DOHH2 (cell line): Measurements from ENCODE around the gene CKMT2.

ENCODE experiments used
- H3F3A ChIP-seq: fragments of 200-600 bp; sonication (generic), shearing (Covaris generic); 2 replicates; pipeline ENCODE4 v1.6.0; 2016; ENCODE audit warnings: antibody characterized with exemption, mild to moderate bottlenecking; ENCODE audit not compliant: control insufficient read depth, insufficient read depth
- H3K27ac ChIP-seq: fragments of 200-600 bp; sonication (generic); 2 replicates; pipeline ENCODE4 v1.5.1; 2014; ENCODE audit warnings: low read depth, mild to moderate bottlenecking, low read length, moderate library complexity
- H3K27me3 ChIP-seq: fragments of 200-600 bp; sonication (generic); 2 replicates; pipeline ENCODE4 v1.6.1; 2014; ENCODE audit warnings: mild to moderate bottlenecking, low read length, mixed read lengths; ENCODE audit not compliant: control insufficient read depth
- H3K36me3 ChIP-seq: fragments of 200-600 bp; sonication (generic); 2 replicates; pipeline ENCODE4 v1.6.1; 2014; ENCODE audit warnings: mild to moderate bottlenecking, low read length, moderate library complexity, mixed read lengths; ENCODE audit not compliant: control insufficient read depth
- H3K4me1 ChIP-seq: fragments of 200-600 bp; sonication (generic); 2 replicates; pipeline ENCODE4 v1.6.1; 2014; ENCODE audit warnings: mild to moderate bottlenecking, low read length, mixed read lengths; ENCODE audit not compliant: control insufficient read depth
- H3K4me2 ChIP-seq: fragments of 200-600 bp; sonication (generic); 2 replicates; pipeline ENCODE4 v1.6.0; 2014; ENCODE audit warnings: mild to moderate bottlenecking, low read length, moderate library complexity
- H3K4me3 ChIP-seq: fragments of 200-600 bp; sonication (generic); 2 replicates; pipeline ENCODE4 v1.5.1; 2014; ENCODE audit warnings: mild to moderate bottlenecking, low read length, mixed read lengths
- H3K79me2 ChIP-seq: fragments of 200-600 bp; sonication (generic); 2 replicates; pipeline ENCODE4 v1.6.1; 2014; ENCODE audit warnings: mild to moderate bottlenecking, low read length, mixed read lengths; ENCODE audit not compliant: control insufficient read depth
- H3K9me2 ChIP-seq: fragments of 200-600 bp; sonication (generic); replicated peaks from 2 replicates; pipeline ENCODE4 v1.6.1; 2014; ENCODE audit warnings: mild to moderate bottlenecking, low read length, mixed read lengths; ENCODE audit not compliant: control insufficient read depth
- H3K9me3 ChIP-seq: fragments of 200-600 bp; sonication (generic); 2 replicates; pipeline ENCODE4 v1.6.1; 2014; ENCODE audit warnings: antibody characterized with exemption, low read length, mixed read lengths; ENCODE audit not compliant: control insufficient read depth, insufficient read depth
- H4K20me1 ChIP-seq: fragments of 200-600 bp; sonication (generic); 2 replicates; pipeline ENCODE4 v1.6.0; 2014; ENCODE audit warnings: low read depth, mild to moderate bottlenecking, antibody characterized with exemption, low read length, moderate library complexity; ENCODE audit not compliant: control insufficient read depth, insufficient read depth
- CTCF ChIP-seq: fragments of 200-600 bp; sonication (generic); IDR thresholded peaks from one replicate; pipeline ENCODE4 v1.5.1; 2014; ENCODE audit warnings: antibody characterized with exemption, mild to moderate bottlenecking, low read depth, low read length; ENCODE audit not compliant: poor library complexity, severe bottlenecking
- EZH2phosphoT487 ChIP-seq: fragments of 200-600 bp; sonication (generic); IDR thresholded peaks from 2 replicates; pipeline ENCODE4 v1.6.1; 2017; ENCODE audit warnings: borderline replicate concordance, mild to moderate bottlenecking, antibody characterized with exemption, low read length, moderate library complexity, mixed read lengths

The CKMT2 gene

GRCh38 chr5:81249240-81249639, 16.1 kb downstream of the CKMT2 start:
- H3F3A ChIP-seq: no peaks in the 10 kb centered on the region
- H3K4me1 ChIP-seq: no peaks in the 10 kb centered on the region
- no peak overlapping the region for H3K27ac ChIP-seq
- H3K27me3 ChIP-seq: no peaks in the 10 kb centered on the region
- 0 out of 2 replicates have a peak, but pooled peaks cover 4% of the 10 kb centered on the region for H3K36me3 ChIP-seq
- H3K4me2 ChIP-seq: no peak overlapping the region
- no peaks in the 10 kb centered on the region for H3K79me2 ChIP-seq
- no peaks in the 10 kb centered on the region for H3K9me2 ChIP-seq
- no peak overlapping the region for H3K4me3 ChIP-seq
- TF ChIP-seq EZH2phosphoT487: no peak
- no peak for TF ChIP-seq CTCF
- H3K9me3 ChIP-seq: no peaks in the 10 kb centered on the region
- H4K20me1 ChIP-seq: no peaks in the 10 kb centered on the region

GRCh38 chr5:81250004-81250403, 16.9 kb downstream of the CKMT2 start:
- no peaks in the 10 kb centered on the region for H3F3A ChIP-seq
- H3K4me3 ChIP-seq: no peak overlapping the region
- H3K36me3 ChIP-seq: 0 out of 2 replicates have a peak, but pooled peaks cover 4% of the 10 kb centered on the region
- no peak overlapping the region for H3K4me2 ChIP-seq
- H3K27me3 ChIP-seq: no peaks in the 10 kb centered on the region
- no peaks in the 10 kb centered on the region for H3K79me2 ChIP-seq
- no peaks in the 10 kb centered on the region for H3K9me3 ChIP-seq
- no peaks in the 10 kb centered on the region for H3K9me2 ChIP-seq
- TF ChIP-seq CTCF (no peak), EZH2phosphoT487 (no peak)
- H4K20me1 ChIP-seq: no peaks in the 10 kb centered on the region
- no peak overlapping the region for H3K27ac ChIP-seq
- no peaks in the 10 kb centered on the region for H3K4me1 ChIP-seq

GRCh38 chr5:81251922-81252321, 18.8 kb downstream of the CKMT2 start:
- Histone ChIP-seq H3K4me3 (no peak overlapping the region), H3K27ac (no peak overlapping the region), H3K4me2 (no peak overlapping the region), H3K9me2 (no peaks in the 10 kb centered on the region), H3F3A (no peaks in the 10 kb centered on the region), H3K79me2 (no peaks in the 10 kb centered on the region), H3K4me1 (no peaks in the 10 kb centered on the region), H4K20me1 (no peaks in the 10 kb centered on the region), H3K36me3 (0 out of 2 replicates have a peak, but pooled peaks cover 4% of the 10 kb centered on the region), H3K27me3 (no peaks in the 10 kb centered on the region), H3K9me3 (no peaks in the 10 kb centered on the region)
- TF ChIP-seq CTCF: no peak
- no peak for TF ChIP-seq EZH2phosphoT487
